Measurements from ENCODE around the gene WDR91.

Gene WDR91

DNA sequence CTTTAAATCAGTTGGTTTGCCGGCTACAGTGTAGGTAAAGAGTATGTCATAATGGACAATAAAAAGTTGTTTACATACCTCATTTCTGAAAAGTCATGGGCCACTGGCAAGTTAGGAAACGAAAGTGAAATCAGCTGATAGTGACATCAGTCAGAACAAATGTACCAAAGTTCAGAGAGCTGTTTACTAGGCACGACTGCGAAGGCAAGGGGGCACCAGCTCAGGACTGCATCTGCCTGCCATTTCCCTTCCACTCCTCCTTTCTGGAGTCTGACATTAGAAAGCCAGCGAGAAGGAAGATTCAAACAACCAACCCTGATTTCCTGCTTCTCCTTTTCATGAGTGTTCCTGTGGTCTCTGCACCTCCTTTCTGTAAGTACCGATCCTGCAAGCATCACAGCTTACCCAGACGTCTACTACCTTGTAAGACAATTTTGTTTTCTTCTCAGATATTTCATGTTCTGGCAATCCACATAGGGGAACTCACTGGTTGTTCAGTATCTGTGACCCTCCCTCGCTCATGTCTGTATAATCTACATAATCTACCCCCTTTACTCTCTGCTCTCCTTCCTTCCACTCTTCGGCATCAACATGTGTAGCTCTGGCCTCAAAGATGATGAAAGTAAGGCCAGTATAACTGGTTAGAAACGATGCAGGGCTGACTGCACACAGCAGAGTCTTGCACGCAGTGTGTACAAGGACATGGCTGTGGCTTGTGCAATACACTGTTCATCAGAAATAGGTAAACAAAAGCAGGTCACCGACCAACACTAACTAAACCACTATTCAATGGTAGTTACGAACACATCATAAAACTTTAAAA lies 63.2 kb downstream of the WDR91 start, which contains the start of gene TMEM140:
TSS of gene TMEM140 (plus strand) at position 174 of the 823 bp plus-strand sequence. CDS start 16,370 bp downstream, outside the sequence.
- peak within 1 kb of the TSS; percentile 87 for H3K4me3 ChIP-seq (ENCODE audit: low read depth, low read length)
- TF ChIP-seq, protein P1, sequence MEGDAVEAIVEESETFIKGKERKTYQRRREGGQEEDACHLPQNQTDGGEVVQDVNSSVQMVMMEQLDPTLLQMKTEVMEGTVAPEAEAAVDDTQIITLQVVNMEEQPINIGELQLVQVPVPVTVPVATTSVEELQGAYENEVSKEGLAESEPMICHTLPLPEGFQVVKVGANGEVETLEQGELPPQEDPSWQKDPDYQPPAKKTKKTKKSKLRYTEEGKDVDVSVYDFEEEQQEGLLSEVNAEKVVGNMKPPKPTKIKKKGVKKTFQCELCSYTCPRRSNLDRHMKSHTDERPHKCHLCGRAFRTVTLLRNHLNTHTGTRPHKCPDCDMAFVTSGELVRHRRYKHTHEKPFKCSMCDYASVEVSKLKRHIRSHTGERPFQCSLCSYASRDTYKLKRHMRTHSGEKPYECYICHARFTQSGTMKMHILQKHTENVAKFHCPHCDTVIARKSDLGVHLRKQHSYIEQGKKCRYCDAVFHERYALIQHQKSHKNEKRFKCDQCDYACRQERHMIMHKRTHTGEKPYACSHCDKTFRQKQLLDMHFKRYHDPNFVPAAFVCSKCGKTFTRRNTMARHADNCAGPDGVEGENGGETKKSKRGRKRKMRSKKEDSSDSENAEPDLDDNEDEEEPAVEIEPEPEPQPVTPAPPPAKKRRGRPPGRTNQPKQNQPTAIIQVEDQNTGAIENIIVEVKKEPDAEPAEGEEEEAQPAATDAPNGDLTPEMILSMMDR (IDR thresholded peaks at IDR 0.05; ENCODE audit: insufficient read depth, low read depth, low read length, missing control alignments), result no peak
- peak; percentile 84 for DNase-seq (ENCODE audit: low read depth)

DNA sequence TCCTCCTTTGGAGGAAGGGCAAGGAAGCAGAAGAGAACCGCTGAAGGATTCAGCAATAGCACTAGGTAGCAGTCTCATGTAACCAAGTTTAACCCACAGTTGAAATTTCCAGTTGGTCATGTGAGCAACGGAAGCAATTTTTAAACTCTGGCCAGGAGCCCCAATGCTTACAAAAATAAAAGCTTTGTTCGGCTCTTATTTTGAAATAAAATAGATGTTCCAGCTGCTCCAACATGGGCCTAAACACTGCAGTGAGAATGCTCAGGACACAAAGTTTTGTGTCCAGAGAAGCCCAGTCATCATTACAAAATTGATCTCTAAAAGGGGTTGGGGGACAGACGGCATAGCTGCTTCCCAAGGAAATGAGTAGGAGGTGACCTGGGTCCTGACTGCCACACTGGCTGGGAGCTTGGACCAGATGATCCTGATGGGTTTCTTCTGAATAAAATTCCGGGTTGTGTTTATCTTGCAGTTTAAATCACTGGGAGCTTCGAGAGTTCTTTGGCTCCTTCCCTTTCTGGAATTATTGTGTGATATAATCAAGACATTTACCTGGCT lies 63.9 kb downstream of the WDR91 start:
- H3K4me3 ChIP-seq (ENCODE audit: low read depth, low read length), result peak overlapping the region; percentile 87
- TF ChIP-seq, protein P1 (IDR thresholded peaks at IDR 0.05; ENCODE audit: insufficient read depth, low read depth, low read length, missing control alignments), result no peak
- no peak for DNase-seq (ENCODE audit: low read depth)

DNA sequence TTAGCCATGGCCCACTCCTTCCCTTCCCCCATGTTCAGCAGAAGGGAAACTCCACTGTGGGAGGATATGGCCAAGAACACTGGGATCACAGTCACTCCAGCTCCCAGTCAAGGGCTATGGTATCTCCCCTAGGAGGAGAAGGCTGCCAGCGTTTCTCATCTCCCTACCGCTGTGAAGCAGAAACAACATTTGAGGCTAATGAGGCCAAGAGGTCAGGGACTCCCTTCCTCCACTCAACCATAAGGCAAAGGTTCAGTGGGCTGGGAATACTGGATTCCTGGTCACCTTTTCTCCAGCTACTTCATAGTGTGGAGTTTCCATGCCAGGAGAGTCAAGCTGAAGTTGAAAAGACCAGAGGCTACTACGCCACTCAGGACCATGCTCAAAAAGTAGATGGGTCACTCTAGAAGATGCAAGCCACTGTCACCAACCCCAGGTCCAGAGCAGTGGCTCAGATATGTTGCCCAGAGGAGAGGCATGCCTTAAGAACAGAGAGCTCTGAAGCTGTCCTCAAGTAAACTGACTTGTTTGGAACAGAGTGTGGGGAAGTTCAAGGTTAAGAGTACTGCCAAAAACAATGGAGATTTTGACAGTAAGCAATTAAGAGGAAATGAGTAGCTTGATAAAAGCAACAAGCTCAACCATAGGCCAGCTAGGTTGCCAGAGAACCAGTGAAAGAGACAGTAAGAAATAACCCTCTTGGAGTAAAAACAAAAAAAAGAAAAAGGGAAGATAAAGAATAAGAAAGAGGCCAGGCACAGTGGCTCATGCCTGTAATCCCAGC lies 67.2 kb downstream of the WDR91 start:
- TF ChIP-seq, protein P1 (IDR thresholded peaks at IDR 0.05; ENCODE audit: insufficient read depth, low read depth, low read length, missing control alignments), result no peak
- no peak for DNase-seq (ENCODE audit: low read depth)
- no peak overlapping the region for H3K4me3 ChIP-seq (ENCODE audit: low read depth, low read length)
